K562 (cell line): ENCODE measurements around the gene DHRS13. TPM values are rescaled to one million over a fixed set of nuclear protein-coding genes. Genes with fewer than 3 reads are reported as not detected.

ENCODE experiments used
- CREBBP ChIP-seq: IDR thresholded peaks from one replicate; pipeline ENCODE4 v1.6.1; 2012; ENCODE audit warnings: low read depth, mild to moderate bottlenecking, control low read depth, inconsistent platforms, low read length
- DNMT1 ChIP-seq: fragments of 450-650 bp; IDR thresholded peaks from 2 replicates; pipeline ENCODE4 v1.6.1; 2016; ENCODE audit warnings: antibody characterized with exemption, mild to moderate bottlenecking
- GTF2F1 ChIP-seq: IDR thresholded peaks from 2 replicates; pipeline ENCODE4 v1.6.1; 2011; ENCODE audit warnings: low read depth, low read length, improper control_type of control experiment
- HDGF ChIP-seq: fragments of 450-650 bp; IDR thresholded peaks from 2 replicates; pipeline ENCODE4 v1.6.1; 2016
- KHSRP ChIP-seq: fragments of 450-650 bp; IDR thresholded peaks from 2 replicates; pipeline ENCODE4 v1.6.1; 2017
- MTA1 ChIP-seq: fragments of 450-650 bp; IDR thresholded peaks from 2 replicates; pipeline ENCODE4 v1.6.1; 2017; ENCODE audit warnings: borderline replicate concordance
- PTBP1 ChIP-seq: fragments of 200-400 bp; formaldehyde crosslinking; IDR thresholded peaks from 2 replicates; pipeline ENCODE4 v1.6.1; 2017; ENCODE audit warnings: low read depth, low read length
- REST ChIP-seq, 2 experiments: fragments of 450-650 bp; formaldehyde crosslinking in 1 of 2; IDR thresholded peaks; 2 replicates each; pipeline versions ENCODE4 v1.4.0 to v1.6.1; 2014 to 2020; ENCODE audit warnings: mild to moderate bottlenecking in 2 of 2, borderline replicate concordance in 1 of 2, low read depth in 1 of 2
- TGIF2 ChIP-seq: sonication (generic); formaldehyde crosslinking; IDR thresholded peaks from 2 replicates; pipeline ENCODE4 v1.8.1; 2022; ENCODE audit warnings: mild to moderate bottlenecking, missing genetic modification reagents, moderate library complexity
- XRCC5 ChIP-seq: fragments of 200-400 bp; formaldehyde crosslinking; IDR thresholded peaks from 2 replicates; pipeline ENCODE4 v1.6.1; 2017; ENCODE audit warnings: low read depth, mild to moderate bottlenecking, low read length
- ZNF175 ChIP-seq: fragments of 200-800 bp; sonication (Bioruptor generic); IDR thresholded peaks from 2 replicates; pipeline ENCODE4 v1.6.1; 2016; ENCODE audit warnings: low read depth, mild to moderate bottlenecking, missing genetic modification characterization, missing compliant biosample characterization
- polyA plus RNA-seq, 8 experiments: library from polyadenylated mRNA; depleted of rRNA in 4 of 8; stranded (reverse) in 5 of 8; unstranded in 3 of 8; fragments of >200 nt; fragmentation: Nextera tagmentation in 2 of 8; fragmentation: Illumina TruSeq in 1 of 8; extraction: Ambion mirVana in 2 of 8; extraction: Trizol in 1 of 8; gene quantifications; 2 replicates each; pipeline versions ENCODE4 v1.2.1 to v1.2.3, GENCODE V29; 2011 to 2014; ENCODE audit warnings: inconsistent platforms in 1 of 8, missing spikeins in 1 of 8
- total RNA-seq, 7 experiments: library from RNA; depleted of rRNA in 6 of 7; stranded (reverse); fragments of >200 nt in 6 of 7; fragmentation: Illumina TruSeq in 2 of 7; extraction: Trizol in 2 of 7; gene quantifications; 2 replicates each; pipeline versions ENCODE4 v1.2.1 to v1.2.3, GENCODE V29; 2011 to 2021; ENCODE audit warnings: low replicate concordance in 1 of 7
- TF ChIP-seq, protein P1 (sequence below): fragments of 450-650 bp; IDR thresholded peaks from one replicate; pipeline ENCODE4 v1.6.1; 2018; ENCODE audit warnings: mild to moderate bottlenecking, moderate library complexity; ENCODE audit not compliant: partially characterized antibody
- TF ChIP-seq, protein P2 (sequence below): fragments of 250-450 bp; sonication (Bioruptor Pico); IDR thresholded peaks from 2 replicates; pipeline ENCODE4 v1.4.0; 2020
- TF ChIP-seq, protein P3 (sequence below): fragments of 450-650 bp; formaldehyde crosslinking; IDR thresholded peaks from 2 replicates; pipeline ENCODE4 v1.4.0; 2020; ENCODE audit warnings: mild to moderate bottlenecking, moderate library complexity

Gene DHRS13
- total and polyA plus RNA-seq, 9 of the 15 experiments (the other 6 are each of a cell fraction or from before 2014, with no cell fraction given) = 0.32 to 52.3 (median 34.3) TPM; not detected in 1

DNA sequence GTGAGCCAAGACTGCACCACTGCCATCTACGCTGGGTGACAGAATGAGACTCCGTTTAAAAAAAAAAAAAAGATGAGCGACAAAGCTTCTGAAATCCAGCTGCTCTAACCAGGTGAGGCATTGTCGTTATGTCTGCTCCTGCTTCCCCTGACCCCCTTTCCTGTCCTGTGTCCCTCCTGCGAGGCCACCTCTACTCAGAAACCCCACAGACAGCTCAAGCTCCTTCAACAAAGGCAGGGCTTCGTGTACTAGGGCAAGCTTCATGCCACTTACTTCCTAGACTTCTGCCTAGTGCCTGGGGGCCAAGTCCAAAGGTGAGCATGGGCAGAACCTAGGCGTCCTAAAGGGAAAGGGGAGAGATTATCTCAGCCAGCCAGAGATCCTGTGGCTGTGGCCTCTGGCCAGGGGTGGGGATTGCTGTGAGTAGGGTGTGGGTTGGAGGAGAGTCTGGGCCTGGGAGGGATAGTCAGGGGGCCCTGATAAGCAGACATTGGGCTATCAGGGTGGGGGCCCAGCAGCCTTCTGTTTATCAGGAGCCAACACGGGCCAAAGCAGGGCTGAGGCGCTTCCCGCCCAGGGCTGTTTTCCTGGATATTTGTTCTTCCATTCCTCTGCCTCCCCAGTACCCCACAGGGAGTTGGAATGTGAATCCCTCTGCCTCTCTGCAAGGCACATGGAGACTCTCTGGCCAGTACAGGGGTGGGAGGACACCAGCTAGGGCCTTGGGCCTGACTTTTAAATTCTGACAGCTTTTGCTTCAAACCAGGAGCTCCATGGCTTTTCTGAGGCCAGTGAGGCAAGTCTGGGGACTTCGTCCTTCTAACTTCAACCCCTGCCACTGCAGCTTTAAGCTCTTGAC is 37.7 kb downstream of the DHRS13 start (continued):
- TF ChIP-seq, protein P1, sequence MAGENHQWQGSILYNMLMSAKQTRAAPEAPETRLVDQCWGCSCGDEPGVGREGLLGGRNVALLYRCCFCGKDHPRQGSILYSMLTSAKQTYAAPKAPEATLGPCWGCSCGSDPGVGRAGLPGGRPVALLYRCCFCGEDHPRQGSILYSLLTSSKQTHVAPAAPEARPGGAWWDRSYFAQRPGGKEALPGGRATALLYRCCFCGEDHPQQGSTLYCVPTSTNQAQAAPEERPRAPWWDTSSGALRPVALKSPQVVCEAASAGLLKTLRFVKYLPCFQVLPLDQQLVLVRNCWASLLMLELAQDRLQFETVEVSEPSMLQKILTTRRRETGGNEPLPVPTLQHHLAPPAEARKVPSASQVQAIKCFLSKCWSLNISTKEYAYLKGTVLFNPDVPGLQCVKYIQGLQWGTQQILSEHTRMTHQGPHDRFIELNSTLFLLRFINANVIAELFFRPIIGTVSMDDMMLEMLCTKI = no peak
- peak; percentile 95 for TF ChIP-seq ZNF175 (CRISPR knock-in tag)
- peak; percentile 72 for TF ChIP-seq HDGF
- TF ChIP-seq, protein P2, sequence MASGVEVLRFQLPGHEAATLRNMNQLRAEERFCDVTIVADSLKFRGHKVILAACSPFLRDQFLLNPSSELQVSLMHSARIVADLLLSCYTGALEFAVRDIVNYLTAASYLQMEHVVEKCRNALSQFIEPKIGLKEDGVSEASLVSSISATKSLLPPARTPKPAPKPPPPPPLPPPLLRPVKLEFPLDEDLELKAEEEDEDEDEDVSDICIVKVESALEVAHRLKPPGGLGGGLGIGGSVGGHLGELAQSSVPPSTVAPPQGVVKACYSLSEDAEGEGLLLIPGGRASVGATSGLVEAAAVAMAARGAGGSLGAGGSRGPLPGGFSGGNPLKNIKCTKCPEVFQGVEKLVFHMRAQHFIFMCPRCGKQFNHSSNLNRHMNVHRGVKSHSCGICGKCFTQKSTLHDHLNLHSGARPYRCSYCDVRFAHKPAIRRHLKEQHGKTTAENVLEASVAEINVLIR (CRISPR knock-in tag) = peak; percentile 55
- TF ChIP-seq TGIF2 (CRISPR knock-in tag) = no peak
- TF ChIP-seq, protein P3, sequence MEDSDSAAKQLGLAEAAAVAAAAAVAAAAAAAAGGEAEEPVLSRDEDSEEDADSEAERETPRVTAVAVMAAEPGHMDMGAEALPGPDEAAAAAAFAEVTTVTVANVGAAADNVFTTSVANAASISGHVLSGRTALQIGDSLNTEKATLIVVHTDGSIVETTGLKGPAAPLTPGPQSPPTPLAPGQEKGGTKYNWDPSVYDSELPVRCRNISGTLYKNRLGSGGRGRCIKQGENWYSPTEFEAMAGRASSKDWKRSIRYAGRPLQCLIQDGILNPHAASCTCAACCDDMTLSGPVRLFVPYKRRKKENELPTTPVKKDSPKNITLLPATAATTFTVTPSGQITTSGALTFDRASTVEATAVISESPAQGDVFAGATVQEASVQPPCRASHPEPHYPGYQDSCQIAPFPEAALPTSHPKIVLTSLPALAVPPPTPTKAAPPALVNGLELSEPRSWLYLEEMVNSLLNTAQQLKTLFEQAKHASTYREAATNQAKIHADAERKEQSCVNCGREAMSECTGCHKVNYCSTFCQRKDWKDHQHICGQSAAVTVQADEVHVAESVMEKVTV = 0 out of 2 replicates have a peak, but pooled peaks have one; percentile 24
- peak; percentile 44; the same call in 1 of the 2 replicates for TF ChIP-seq REST (IDR thresholded peaks at IDR 0.05; ENCODE audit: borderline replicate concordance)
- TF ChIP-seq REST (CRISPR knock-in tag; IDR thresholded peaks at IDR 0.05; ENCODE audit: low read depth) = peak; percentile 60; the same call in 1 of the 2 replicates
- peak; percentile 94 for TF ChIP-seq PTBP1
- peak; percentile 92 for TF ChIP-seq MTA1
- no peak; the same call in 1 of the 2 replicates for TF ChIP-seq DNMT1
- TF ChIP-seq CREBBP = no peak
- TF ChIP-seq KHSRP = peak; percentile 93
- no peak for TF ChIP-seq GTF2F1
- peak; percentile 89; the same call in 1 of the 2 replicates for TF ChIP-seq XRCC5
